H1 (cell line): ENCODE results near the gene FAM193B. TPM values are rescaled to one million over a fixed set of nuclear protein-coding genes. Genes with fewer than 3 reads are reported as not detected.

Source experiments
- CTCF ChIA-PET: fragments of 300-600 bp; sonication (Branson Sonifier 250); formaldehyde crosslinking; loops from one replicate; lab custom pipeline; 2021; ENCODE audit not compliant: partially characterized antibody; lab: Charles Lee
- POLR2A ChIA-PET: fragments of 300-600 bp; sonication (Branson Sonifier 250); formaldehyde crosslinking; loops from one replicate; lab custom pipeline; 2021; ENCODE audit warnings: inconsistent platforms; ENCODE audit not compliant: partially characterized antibody; lab: Charles Lee
- DNase-seq, 2 experiments: peaks; one replicate each; pipeline versions ENCODE4 v3.0.0 to v3.0.0-alpha.2; 2010 to 2022; ENCODE audit warnings: low spot score in 2 of 2, low read depth in 1 of 2, mixed read lengths in 1 of 2
- FAIRE-seq: peaks from 2 replicates; lab custom pipeline; 2011; peaks lifted over from hg19 to GRCh38; lab: Jason Lieb, UNC
- H2AFZ ChIP-seq: 2 replicates; pipeline ENCODE4 v1.8.1; 2012; ENCODE audit warnings: low read length, inconsistent platforms
- H2AK5ac ChIP-seq: 2 replicates; pipeline ENCODE4 v1.6.1; 2013; ENCODE audit warnings: low read depth, low read length
- H2BK120ac ChIP-seq: replicated peaks from 2 replicates; pipeline ENCODE3; 2013; ENCODE audit warnings: low read depth, low read length, inconsistent platforms
- H2BK12ac ChIP-seq: 2 replicates; pipeline ENCODE4 v1.6.1; 2013; ENCODE audit warnings: low read depth, low read length
- H2BK15ac ChIP-seq: 2 replicates; pipeline ENCODE4 v1.6.1; 2013; ENCODE audit warnings: low read length
- H2BK20ac ChIP-seq: 2 replicates; pipeline ENCODE4 v1.6.1; 2013; ENCODE audit warnings: low read length
- H2BK5ac ChIP-seq: 2 replicates; pipeline ENCODE4 v1.6.1; 2013; ENCODE audit warnings: low read depth, low read length
- H3K14ac ChIP-seq: 2 replicates; pipeline ENCODE4 v1.6.1; 2013; ENCODE audit warnings: inconsistent platforms; ENCODE audit not compliant: insufficient read length
- H3K18ac ChIP-seq: 2 replicates; pipeline ENCODE4 v1.6.1; 2013; ENCODE audit warnings: low read length; ENCODE audit errors: extremely low read depth
- H3K23ac ChIP-seq: 2 replicates; pipeline ENCODE4 v1.6.1; 2013; ENCODE audit warnings: inconsistent platforms; ENCODE audit not compliant: insufficient read length
- H3K23me2 ChIP-seq: 2 replicates; pipeline ENCODE4 v1.6.1; 2013; ENCODE audit warnings: low read depth, low read length
- H3K27ac ChIP-seq: 2 replicates; pipeline ENCODE4 v1.6.1; 2011; ENCODE audit warnings: low read depth, low read length, inconsistent platforms
- H3K27me3 ChIP-seq, 4 experiments: replicated peaks in 1 of 4; 1 replicate in 1 of 4; 2 replicates in 3 of 4; pipeline versions ENCODE4 v1.6.1 to v1.8.1; 2011 to 2013; ENCODE audit warnings: low read length in 3 of 4, mild to moderate bottlenecking in 3 of 4, inconsistent platforms in 2 of 4, mixed read lengths in 2 of 4, moderate library complexity in 1 of 4; ENCODE audit not compliant: control insufficient read depth in 3 of 4, insufficient read depth in 3 of 4; ENCODE audit errors: extremely low read depth in 1 of 4
- H3K36me3 ChIP-seq, 4 experiments: 2 replicates each; pipeline versions ENCODE4 v1.6.1 to v1.8.1; 2011 to 2013; ENCODE audit warnings: mild to moderate bottlenecking in 4 of 4, low read length in 3 of 4, moderate library complexity in 2 of 4, control low read depth in 1 of 4, inconsistent platforms in 1 of 4; ENCODE audit not compliant: insufficient read depth in 4 of 4, control insufficient read depth in 2 of 4
- H3K4ac ChIP-seq: replicated peaks from 2 replicates; pipeline ENCODE3; 2013; ENCODE audit warnings: low read length, low read depth, mixed read lengths, inconsistent platforms; ENCODE audit not compliant: insufficient read length
- H3K4me1 ChIP-seq, 4 experiments: replicated peaks in 1 of 4; 1 replicate in 1 of 4; 2 replicates in 3 of 4; pipeline versions ENCODE4 v1.6.1 to v1.8.1; 2011 to 2013; ENCODE audit warnings: low read length in 3 of 4, inconsistent platforms in 2 of 4, mixed read lengths in 1 of 4; ENCODE audit not compliant: insufficient read depth in 4 of 4, control insufficient read depth in 3 of 4
- H3K4me2 ChIP-seq, 2 experiments: 2 replicates each; pipeline versions ENCODE4 v1.6.1 to v1.8.1; 2011 to 2013; ENCODE audit warnings: low read depth in 2 of 2, low read length in 2 of 2, control low read depth in 1 of 2, inconsistent platforms in 1 of 2, mild to moderate bottlenecking in 1 of 2; ENCODE audit not compliant: insufficient read depth in 1 of 2
- H3K4me3 ChIP-seq, 4 experiments: fragments of 200-600, 300-600 bp in 1 of 4; sonication (generic), shearing (Covaris generic), sonication (Bioruptor Twin) in 1 of 4; 2 replicates each; pipeline versions ENCODE4 v1.5.1 to v1.8.1; 2011 to 2016; ENCODE audit warnings: low read length in 4 of 4, low read depth in 3 of 4, control low read depth in 2 of 4, inconsistent platforms in 2 of 4, mild to moderate bottlenecking in 2 of 4, mixed read lengths in 1 of 4, moderate library complexity in 1 of 4; ENCODE audit not compliant: insufficient read depth in 2 of 4; ENCODE audit errors: extremely low read depth in 1 of 4
- H3K56ac ChIP-seq: replicated peaks from 2 replicates; pipeline ENCODE3; 2013; ENCODE audit warnings: low read depth, mild to moderate bottlenecking, mixed read lengths, low read length, inconsistent platforms; ENCODE audit not compliant: insufficient read length
- H3K79me1 ChIP-seq: 2 replicates; pipeline ENCODE4 v1.6.1; 2013; ENCODE audit warnings: low read depth, low read length, control low read depth
- H3K79me2 ChIP-seq, 2 experiments: 2 replicates each; pipeline versions ENCODE4 v1.6.1 to v1.8.1; 2012 to 2013; ENCODE audit warnings: low read length in 2 of 2, mild to moderate bottlenecking in 2 of 2, inconsistent platforms in 1 of 2; ENCODE audit not compliant: insufficient read depth in 2 of 2, control insufficient read depth in 1 of 2
- H3K9ac ChIP-seq, 4 experiments: replicated peaks in 1 of 4; 1 replicate in 1 of 4; 2 replicates in 3 of 4; pipeline versions ENCODE4 v1.6.1 to v1.8.1; 2011 to 2013; ENCODE audit warnings: low read depth in 3 of 4, low read length in 3 of 4, control low read depth in 2 of 4, mild to moderate bottlenecking in 2 of 4, moderate library complexity in 2 of 4, inconsistent platforms in 1 of 4; ENCODE audit errors: extremely low read depth in 1 of 4
- H3K9me3 ChIP-seq, 2 experiments: 2 replicates each; pipeline versions ENCODE4 v1.6.1 to v1.8.1; 2012 to 2013; ENCODE audit warnings: mild to moderate bottlenecking in 2 of 2, moderate library complexity in 2 of 2, control low read depth in 1 of 2, inconsistent platforms in 1 of 2, low read depth in 1 of 2, low read length in 1 of 2, mixed read lengths in 1 of 2; ENCODE audit not compliant: insufficient read depth in 2 of 2
- H4K20me1 ChIP-seq, 2 experiments: replicated peaks in 1 of 2; 2 replicates each; pipeline versions ENCODE3 to v1.8.1; 2011 to 2013; ENCODE audit warnings: inconsistent platforms in 2 of 2, low read length in 2 of 2, mild to moderate bottlenecking in 1 of 2; ENCODE audit not compliant: insufficient read depth in 2 of 2, control insufficient read depth in 1 of 2
- H4K5ac ChIP-seq: 2 replicates; pipeline ENCODE4 v1.6.1; 2013; ENCODE audit warnings: low read length, low read depth, mixed read lengths, inconsistent platforms; ENCODE audit not compliant: insufficient read length
- H4K8ac ChIP-seq: 2 replicates; pipeline ENCODE4 v1.8.0; 2013; ENCODE audit warnings: mild to moderate bottlenecking, moderate library complexity, low read length, inconsistent platforms; ENCODE audit not compliant: insufficient read depth; ENCODE audit errors: extremely low read depth
- H4K91ac ChIP-seq: replicated peaks from 2 replicates; pipeline ENCODE3; 2013; ENCODE audit warnings: low read length, mixed read lengths, inconsistent platforms; ENCODE audit not compliant: insufficient read length
- GABPA ChIP-seq: IDR thresholded peaks from 2 replicates; pipeline ENCODE4 v1.6.1; 2011; ENCODE audit warnings: mild to moderate bottlenecking, low read length, moderate library complexity, borderline replicate concordance; ENCODE audit not compliant: insufficient read depth
- HDAC6 ChIP-seq: IDR thresholded peaks from one replicate; pipeline ENCODE4 v1.7.1; 2012; ENCODE audit warnings: low read depth, mild to moderate bottlenecking, inconsistent platforms, low read length, moderate library complexity
- KDM5A ChIP-seq: fragments of 200-600 bp; IDR thresholded peaks from 2 replicates; pipeline ENCODE4 v1.7.1; 2012; ENCODE audit warnings: mild to moderate bottlenecking, low read length, inconsistent platforms, mixed read lengths
- POLR2AphosphoS5 ChIP-seq: IDR thresholded peaks from 2 replicates; pipeline ENCODE4 v1.6.1; 2011; ENCODE audit warnings: low read depth, low read length
- POU5F1 ChIP-seq: IDR thresholded peaks from 2 replicates; pipeline ENCODE4 v1.6.1; 2011; ENCODE audit warnings: low read depth, mild to moderate bottlenecking, low read length, moderate library complexity
- RAD21 ChIP-seq, 2 experiments: IDR thresholded peaks in 1 of 2; conservative IDR thresholded peaks in 1 of 2; 2 replicates each; pipeline ENCODE4 v1.6.1; 2011; ENCODE audit warnings: low read depth in 2 of 2, low read length in 2 of 2, improper control_type of control experiment in 1 of 2, inconsistent platforms in 1 of 2, mild to moderate bottlenecking in 1 of 2, moderate library complexity in 1 of 2
- RBBP5 ChIP-seq: IDR thresholded peaks from 2 replicates; pipeline ENCODE4 v1.7.1; 2012; ENCODE audit warnings: low read depth, mild to moderate bottlenecking, inconsistent platforms, low read length, moderate library complexity, borderline replicate concordance
- USF2 ChIP-seq: IDR thresholded peaks from 2 replicates; pipeline ENCODE4 v1.6.1; 2011; ENCODE audit warnings: low read length, improper control_type of control experiment
- WGBS, 2 experiments: shearing (Covaris generic) in 1 of 2; methylation state at CpG; one replicate each; pipeline versions ENCODE4 v1.1.6 to v1.1.7; 2013 to 2015; ENCODE audit warnings: low lambda C conversion rate in 2 of 2, mixed read lengths in 2 of 2, inconsistent platforms in 1 of 2, low coverage in 1 of 2, missing lambda C conversion rate in 1 of 2; ENCODE audit not compliant: insufficient replicate concordance in 2 of 2, insufficient coverage in 1 of 2, insufficient read length in 1 of 2; ENCODE audit errors: extremely low coverage in 1 of 2, missing lambda C conversion rate in 1 of 2; 5-methylcytosine and 5-hydroxymethylcytosine counted together
- polyA plus RNA-seq, 7 experiments: library from polyadenylated mRNA; depleted of rRNA in 3 of 7; stranded (reverse) in 5 of 7; unstranded in 2 of 7; fragments of >200 nt in 5 of 7; fragments of 200-250 nt in 2 of 7; gene quantifications; 1 replicate in 5 of 7; 2 replicates in 1 of 7; 4 replicates in 1 of 7; pipeline versions ENCODE4 v1.2.1 to v1.2.3, GENCODE V29; 2011 to 2013; ENCODE audit warnings: missing spikeins in 2 of 7, mixed read lengths in 2 of 7
- total RNA-seq: library from RNA; stranded (reverse); fragmentation: NEBNext Ultra II Directional; extraction: Animal tissue kit (Norgen Biotek cat#: 25700); gene quantifications from 2 replicates; pipeline ENCODE4 v1.2.1, GENCODE V29; 2021

Gene FAM193B
- total and polyA plus RNA-seq, 2 of the 8 experiments (the other 6 are each of a cell fraction or from before 2014, with no cell fraction given), result 49.9 to 69.8 TPM

GRCh38 chr5:177599731-177600507 lies 45.6 kb upstream of the FAM193B start, which contains the start of gene B4GALT7:
B4GALT7 (plus strand) TSS chr5:177600132; CDS start chr5:177600211, 79 bp downstream.
- Histone ChIP-seq H2BK120ac (no peak within 1 kb of the TSS), H3K14ac (no peak within 1 kb of the TSS), H4K8ac (peak within 1 kb of the TSS; percentile 95), H3K4me2 (peak within 1 kb of the TSS; percentile 91 to 100), H2BK5ac (peak within 1 kb of the TSS; percentile 66; the same call in 1 of the 2 replicates), H2AFZ (peak within 1 kb of the TSS; percentile 87), H3K36me3 (peaks cover 3 to 16% (median 7%) of the 10 kb centered on the region in 4 experiments; a peak in 6 of 8 replicates), H4K20me1 (peaks cover 0 to 3% of the 10 kb centered on the region in 2 experiments), H3K79me1 (no peaks in the 10 kb centered on the region; the same call in none of the 2 replicates), H3K4ac (no peak within 1 kb of the TSS), H3K27ac (peak within 1 kb of the TSS; percentile 68; the same call in 1 of the 2 replicates), H3K4me1 (peaks cover 0 to 3% (median 2%) of the 10 kb centered on the region in 4 experiments; a peak in 3 of 7 replicates), H2BK15ac (no peak within 1 kb of the TSS), H3K18ac (peak within 1 kb of the TSS; percentile 78; the same call in 1 of the 2 replicates), H2AK5ac (peak within 1 kb of the TSS; percentile 88), H3K23me2 (peaks cover 9% of the 10 kb centered on the region), H3K27me3 (peaks cover 0 to 2% (median 0%) of the 10 kb centered on the region in 4 experiments; a peak in 2 of 7 replicates), H4K91ac (peak within 1 kb of the TSS; percentile 26), H3K23ac (no peak within 1 kb of the TSS), H3K9me3 (no peaks in the 10 kb centered on the region), H3K9ac (peak within 1 kb of the TSS; percentile 86 to 90 (median 88)), H3K4me3 (peak within 1 kb of the TSS; percentile 72 to 97 (median 79)), H2BK12ac (no peak within 1 kb of the TSS), H3K56ac (peak within 1 kb of the TSS; percentile 18), H2BK20ac (no peak within 1 kb of the TSS), H3K79me2 (peaks cover 0 to 4% of the 10 kb centered on the region in 2 experiments; a peak in 1 of 4 replicates), H4K5ac (no peak within 1 kb of the TSS)
- POLR2A ChIA-PET, result interaction anchor here (0.7 to 8.8 kb wide), 9 partner anchors 11 to 154 kb away, joined by 3 to 72 read pairs (median 3); no protein-coding TSS in a partner anchor
- CTCF ChIA-PET, result interaction anchor here (0.8 to 1.5 kb wide), 4 partner anchors 8 to 53 kb away, joined by 3 to 11 read pairs (median 3); no protein-coding TSS in a partner anchor
- no peak for FAIRE-seq
- peak in 1 of 2 experiments; percentile 88 for DNase-seq
- WGBS, 2 experiments, result 2% methylated on average over 37 of the region's 86 CpGs; no CpG with 5 or more reads in 1 of the 2 experiments
- peak; percentile 60; the same call in 1 of the 2 replicates for TF ChIP-seq POLR2AphosphoS5
- no peak for TF ChIP-seq HDAC6
- peak; percentile 88 for TF ChIP-seq GABPA
- TF ChIP-seq KDM5A, result peak; percentile 74; the same call in 1 of the 2 replicates
- peak; percentile 47; the same call in 1 of the 2 replicates for TF ChIP-seq RBBP5
- TF ChIP-seq POU5F1, result no peak
- TF ChIP-seq USF2, result no peak
- 0 out of 4 replicates have a peak, but pooled peaks of 1 of the 2 experiments have one; percentile 7 for TF ChIP-seq RAD21 (IDR thresholded peaks at IDR 0.05 in 1 of 2, conservative IDR thresholded peaks at IDR 0.05 in 1 of 2; ENCODE audit: low read depth in 2 of 2, low read length in 2 of 2)
